Neural cell (in vitro differentiated cells): ENCODE data around the gene GBA2. TPM values are rescaled to one million over a fixed set of nuclear protein-coding genes. Genes with fewer than 3 reads are reported as not detected.

Experiments
- H2AFZ ChIP-seq: fragments of 200-600, 300-800 bp; sonication (generic), shearing (Covaris generic); 2 replicates; pipeline ENCODE4 v1.6.0; 2014; ENCODE audit warnings: low read depth, mild to moderate bottlenecking, antibody characterized with exemption, low read length, moderate library complexity
- H3F3A ChIP-seq: fragments of 200-600 bp; shearing (Covaris generic); 2 replicates; pipeline ENCODE4 v1.6.1; 2016; ENCODE audit warnings: mild to moderate bottlenecking, moderate library complexity, mixed read lengths, antibody characterized with exemption, low read length; ENCODE audit not compliant: insufficient read depth, poor library complexity, severe bottlenecking
- H3K27ac ChIP-seq: fragments of 200-600, 300-800 bp; sonication (generic), shearing (Covaris generic); 2 replicates; pipeline ENCODE4 v1.5.1; 2014; ENCODE audit warnings: mild to moderate bottlenecking, low read length, moderate library complexity
- H3K27me3 ChIP-seq: fragments of 300-800, 200-600 bp; sonication (generic), shearing (Covaris generic); 2 replicates; pipeline ENCODE4 v1.6.0; 2014; ENCODE audit warnings: mild to moderate bottlenecking, low read depth, low read length, moderate library complexity; ENCODE audit not compliant: insufficient read depth
- H3K36me3 ChIP-seq: fragments of 300-800, 200-600 bp; sonication (generic), shearing (Covaris generic); 2 replicates; pipeline ENCODE4 v1.5.1; 2014; ENCODE audit warnings: mild to moderate bottlenecking, antibody characterized with exemption, low read length, moderate library complexity; ENCODE audit not compliant: insufficient read depth
- H3K4me2 ChIP-seq: fragments of 300-800, 200-600 bp; sonication (generic), shearing (Covaris generic); 2 replicates; pipeline ENCODE4 v1.6.0; 2014; ENCODE audit warnings: mild to moderate bottlenecking, low read length
- H3K4me3 ChIP-seq: fragments of 300-800, 200-600 bp; sonication (generic), shearing (Covaris generic); 2 replicates; pipeline ENCODE4 v1.5.1; 2014; ENCODE audit warnings: mild to moderate bottlenecking, low read length, moderate library complexity
- H3K79me2 ChIP-seq: fragments of 200-600 bp; shearing (Covaris generic); replicated peaks from 2 replicates; pipeline ENCODE4 v1.6.0; 2014; ENCODE audit warnings: mild to moderate bottlenecking, low read length, moderate library complexity; ENCODE audit not compliant: insufficient read depth
- H3K9ac ChIP-seq: fragments of 300-800, 200-600 bp; sonication (generic), shearing (Covaris generic); 2 replicates; pipeline ENCODE4 v1.6.1; 2016; ENCODE audit warnings: mild to moderate bottlenecking, low read length, mixed read lengths
- H3K9me2 ChIP-seq: fragments of 200-600 bp; shearing (Covaris generic); 2 replicates; pipeline ENCODE4 v1.6.1; 2016; ENCODE audit warnings: mild to moderate bottlenecking, low read length, mixed read lengths; ENCODE audit not compliant: insufficient read depth
- H3K9me3 ChIP-seq: fragments of 200-600, 300-800 bp; sonication (generic), shearing (Covaris generic); 2 replicates; pipeline ENCODE4 v1.6.1; 2016; ENCODE audit warnings: mild to moderate bottlenecking, mixed run types, low read length, moderate library complexity, mixed read lengths
- H4K20me1 ChIP-seq: fragments of 200-600 bp; shearing (Covaris generic); 2 replicates; pipeline ENCODE4 v1.6.1; 2016; ENCODE audit warnings: mild to moderate bottlenecking, mixed run types; ENCODE audit not compliant: insufficient read depth
- EP300 ChIP-seq: fragments of 450-650 bp; conservative IDR thresholded peaks from 2 replicates; pipeline ENCODE4 v1.6.1; 2014; ENCODE audit warnings: antibody characterized with exemption, mild to moderate bottlenecking, moderate library complexity; ENCODE audit not compliant: poor library complexity, severe bottlenecking
- EZH2 ChIP-seq: fragments of 200-600, 300-800 bp; shearing (Covaris generic), sonication (generic); IDR thresholded peaks from 2 replicates; pipeline ENCODE4 v1.6.1; 2014; ENCODE audit warnings: antibody characterized with exemption, low read length, borderline replicate concordance, mild to moderate bottlenecking; ENCODE audit not compliant: insufficient read depth, poor library complexity, severe bottlenecking
- MXI1 ChIP-seq: fragments of 450-650 bp; conservative IDR thresholded peaks from 2 replicates; pipeline ENCODE4 v1.6.1; 2014; ENCODE audit warnings: antibody characterized with exemption, mild to moderate bottlenecking; ENCODE audit not compliant: poor library complexity, severe bottlenecking
- POLR2AphosphoS5 ChIP-seq: IDR thresholded peaks from 2 replicates; pipeline ENCODE4 v1.6.1; 2012
- RAD21 ChIP-seq: fragments of 450-650 bp; conservative IDR thresholded peaks from 2 replicates; pipeline ENCODE4 v1.6.1; 2014; ENCODE audit warnings: antibody characterized with exemption, mild to moderate bottlenecking, moderate library complexity
- SMC3 ChIP-seq: fragments of 450-650 bp; conservative IDR thresholded peaks from 2 replicates; pipeline ENCODE4 v1.6.1; 2014; ENCODE audit warnings: antibody characterized with exemption, mild to moderate bottlenecking, moderate library complexity; ENCODE audit not compliant: poor library complexity
- TAF1 ChIP-seq: IDR thresholded peaks from 2 replicates; pipeline ENCODE4 v1.6.1; 2012; ENCODE audit warnings: low read depth
- polyA plus RNA-seq: library from polyadenylated mRNA; depleted of rRNA; stranded (reverse); fragments of >200 nt; gene quantifications from 2 replicates; pipeline ENCODE4 v1.2.3, GENCODE V29; 2014
- TF ChIP-seq, protein P1 (sequence below): IDR thresholded peaks from 2 replicates; pipeline ENCODE4 v1.6.1; 2012; ENCODE audit warnings: borderline replicate concordance
- TF ChIP-seq, protein P2 (sequence below): fragments of 450-650 bp; IDR thresholded peaks from 2 replicates; pipeline ENCODE4 v1.5.1; 2014; ENCODE audit warnings: antibody characterized with exemption, mild to moderate bottlenecking, moderate library complexity; ENCODE audit not compliant: poor library complexity, severe bottlenecking

GBA2 gene
- polyA plus RNA-seq, 1 donor from 2014 or later, result 113 TPM

DNA sequence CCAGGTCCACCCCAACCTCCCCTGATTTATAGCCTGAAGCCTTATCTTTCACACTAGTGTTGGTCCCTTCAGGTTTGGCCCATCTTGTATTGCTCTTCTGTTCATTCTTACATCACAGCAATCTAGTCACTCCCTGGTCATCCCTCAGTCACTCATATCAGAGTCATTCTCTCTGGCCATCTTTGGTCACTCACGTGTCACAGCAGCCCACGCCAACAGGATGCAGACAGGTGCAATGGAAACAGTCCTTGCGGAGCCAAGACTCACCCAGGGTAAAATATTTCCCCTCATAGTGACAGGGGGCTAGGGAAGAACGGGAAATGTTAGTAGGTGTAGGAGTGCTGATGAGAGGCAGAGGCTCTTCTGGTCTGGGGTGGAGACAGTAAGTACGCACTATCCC, 4.4 kb upstream of the GBA2 start:
- H2AFZ ChIP-seq, result no peak overlapping the region
- H3K36me3 ChIP-seq, result peaks cover 6% of the 10 kb centered on the region
- no peak overlapping the region for H3K4me3 ChIP-seq
- no peaks in the 10 kb centered on the region for H3K27me3 ChIP-seq
- peaks cover 5% of the 10 kb centered on the region for H3K79me2 ChIP-seq
- TF ChIP-seq SMC3, result no peak
- no peak for TF ChIP-seq RAD21
- TF ChIP-seq MXI1, result no peak
- TF ChIP-seq EZH2, result no peak
- TF ChIP-seq, protein P1, sequence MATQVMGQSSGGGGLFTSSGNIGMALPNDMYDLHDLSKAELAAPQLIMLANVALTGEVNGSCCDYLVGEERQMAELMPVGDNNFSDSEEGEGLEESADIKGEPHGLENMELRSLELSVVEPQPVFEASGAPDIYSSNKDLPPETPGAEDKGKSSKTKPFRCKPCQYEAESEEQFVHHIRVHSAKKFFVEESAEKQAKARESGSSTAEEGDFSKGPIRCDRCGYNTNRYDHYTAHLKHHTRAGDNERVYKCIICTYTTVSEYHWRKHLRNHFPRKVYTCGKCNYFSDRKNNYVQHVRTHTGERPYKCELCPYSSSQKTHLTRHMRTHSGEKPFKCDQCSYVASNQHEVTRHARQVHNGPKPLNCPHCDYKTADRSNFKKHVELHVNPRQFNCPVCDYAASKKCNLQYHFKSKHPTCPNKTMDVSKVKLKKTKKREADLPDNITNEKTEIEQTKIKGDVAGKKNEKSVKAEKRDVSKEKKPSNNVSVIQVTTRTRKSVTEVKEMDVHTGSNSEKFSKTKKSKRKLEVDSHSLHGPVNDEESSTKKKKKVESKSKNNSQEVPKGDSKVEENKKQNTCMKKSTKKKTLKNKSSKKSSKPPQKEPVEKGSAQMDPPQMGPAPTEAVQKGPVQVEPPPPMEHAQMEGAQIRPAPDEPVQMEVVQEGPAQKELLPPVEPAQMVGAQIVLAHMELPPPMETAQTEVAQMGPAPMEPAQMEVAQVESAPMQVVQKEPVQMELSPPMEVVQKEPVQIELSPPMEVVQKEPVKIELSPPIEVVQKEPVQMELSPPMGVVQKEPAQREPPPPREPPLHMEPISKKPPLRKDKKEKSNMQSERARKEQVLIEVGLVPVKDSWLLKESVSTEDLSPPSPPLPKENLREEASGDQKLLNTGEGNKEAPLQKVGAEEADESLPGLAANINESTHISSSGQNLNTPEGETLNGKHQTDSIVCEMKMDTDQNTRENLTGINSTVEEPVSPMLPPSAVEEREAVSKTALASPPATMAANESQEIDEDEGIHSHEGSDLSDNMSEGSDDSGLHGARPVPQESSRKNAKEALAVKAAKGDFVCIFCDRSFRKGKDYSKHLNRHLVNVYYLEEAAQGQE, result no peak
- TF ChIP-seq, protein P2, sequence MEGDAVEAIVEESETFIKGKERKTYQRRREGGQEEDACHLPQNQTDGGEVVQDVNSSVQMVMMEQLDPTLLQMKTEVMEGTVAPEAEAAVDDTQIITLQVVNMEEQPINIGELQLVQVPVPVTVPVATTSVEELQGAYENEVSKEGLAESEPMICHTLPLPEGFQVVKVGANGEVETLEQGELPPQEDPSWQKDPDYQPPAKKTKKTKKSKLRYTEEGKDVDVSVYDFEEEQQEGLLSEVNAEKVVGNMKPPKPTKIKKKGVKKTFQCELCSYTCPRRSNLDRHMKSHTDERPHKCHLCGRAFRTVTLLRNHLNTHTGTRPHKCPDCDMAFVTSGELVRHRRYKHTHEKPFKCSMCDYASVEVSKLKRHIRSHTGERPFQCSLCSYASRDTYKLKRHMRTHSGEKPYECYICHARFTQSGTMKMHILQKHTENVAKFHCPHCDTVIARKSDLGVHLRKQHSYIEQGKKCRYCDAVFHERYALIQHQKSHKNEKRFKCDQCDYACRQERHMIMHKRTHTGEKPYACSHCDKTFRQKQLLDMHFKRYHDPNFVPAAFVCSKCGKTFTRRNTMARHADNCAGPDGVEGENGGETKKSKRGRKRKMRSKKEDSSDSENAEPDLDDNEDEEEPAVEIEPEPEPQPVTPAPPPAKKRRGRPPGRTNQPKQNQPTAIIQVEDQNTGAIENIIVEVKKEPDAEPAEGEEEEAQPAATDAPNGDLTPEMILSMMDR, result no peak
- TF ChIP-seq EP300, result no peak
- TF ChIP-seq TAF1, result no peak
- TF ChIP-seq POLR2AphosphoS5, result no peak
- H3K27ac ChIP-seq, result no peak overlapping the region
- H3F3A ChIP-seq, result no peaks in the 10 kb centered on the region
- H3K9me2 ChIP-seq, result no peaks in the 10 kb centered on the region
- H3K4me2 ChIP-seq, result no peak overlapping the region
- H4K20me1 ChIP-seq, result no peaks in the 10 kb centered on the region
- H3K9me3 ChIP-seq, result no peaks in the 10 kb centered on the region
- no peak overlapping the region for H3K9ac ChIP-seq

DNA sequence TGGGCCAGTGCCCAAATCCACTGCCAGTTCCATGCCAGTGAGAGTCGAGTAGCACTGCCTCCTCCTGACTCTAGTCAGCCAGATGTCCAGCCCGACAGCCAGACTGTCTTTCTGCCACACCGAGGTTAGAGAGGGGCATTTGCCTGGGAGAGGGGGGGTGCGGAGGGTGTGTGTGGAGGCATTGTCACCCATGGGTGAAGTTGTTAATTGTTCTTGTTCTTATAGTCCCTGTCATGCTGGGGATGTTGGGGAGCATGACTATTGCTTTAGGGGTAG, 1.2 kb upstream of the GBA2 start:
- Histone ChIP-seq H3K27ac (peak overlapping the region; percentile 89), H3K9ac (peak overlapping the region; percentile 88), H3F3A (no peaks in the 10 kb centered on the region), H4K20me1 (no peaks in the 10 kb centered on the region), H3K79me2 (peaks cover 38% of the 10 kb centered on the region), H3K9me2 (no peaks in the 10 kb centered on the region), H3K36me3 (peaks cover 6% of the 10 kb centered on the region), H3K27me3 (no peaks in the 10 kb centered on the region), H2AFZ (peak overlapping the region; percentile 75), H3K4me3 (peak overlapping the region; percentile 93), H3K4me2 (peak overlapping the region; percentile 90), H3K9me3 (no peaks in the 10 kb centered on the region)
- TF ChIP-seq EP300 (peak; percentile 0), POLR2AphosphoS5 (no peak)
